Psoas muscle (tissue), 8 donors: ENCODE measurements around the gene LENEP. TPM values are rescaled to one million over a fixed set of nuclear protein-coding genes. Genes with fewer than 3 reads are reported as not detected.
"Not testable (repeated sequence)": the region's sequence is repeated elsewhere in the genome, so short reads cannot be mapped to it uniquely, and the experiment has no call there.

ENCODE experiments used
- ATAC-seq, 4 donors: fragments of 200-7000 bp; cut with Tn5 transposase; one replicate each; pipeline ENCODE4 v1.9.1; 2020; ENCODE audit warnings: moderate library complexity in 3 of 4, mild to moderate bottlenecking in 2 of 4
- DNase-seq, 2 donors: peaks; one replicate each; pipeline ENCODE4 v3.0.0-alpha.2; 2020
- H3K27ac ChIP-seq: fragments of 200-600 bp; one replicate; pipeline ENCODE4 v1.8.0; 2022
- H3K27me3 ChIP-seq, 3 donors: fragments of 200-600 bp in 1 of 3; one replicate each; pipeline versions ENCODE4 v1.6.1 to v1.8.0; 2013 to 2022; ENCODE audit warnings: low read length in 2 of 3, mild to moderate bottlenecking in 2 of 3, moderate library complexity in 1 of 3; ENCODE audit not compliant: insufficient read depth in 3 of 3
- H3K36me3 ChIP-seq, 2 donors: fragments of 200-600 bp in 1 of 2; one replicate each; pipeline versions ENCODE4 v1.6.1 to v1.8.0; 2013 to 2022; ENCODE audit warnings: low read depth in 1 of 2, mild to moderate bottlenecking in 1 of 2, moderate library complexity in 1 of 2; ENCODE audit not compliant: insufficient read depth in 1 of 2
- H3K4me1 ChIP-seq: fragments of 200-600 bp; one replicate; pipeline ENCODE4 v1.8.0; 2022
- H3K4me3 ChIP-seq: fragments of 200-600 bp; one replicate; pipeline ENCODE4 v1.8.0; 2022; ENCODE audit warnings: mild to moderate bottlenecking
- H3K9me3 ChIP-seq: fragments of 200-600 bp; one replicate; pipeline ENCODE4 v1.8.0; 2022
- WGBS, 3 donors: extraction: QIAGEN DNeasy Blood & Tissue Kit; methylation state at CpG; one replicate each; pipeline versions ENCODE4 v1.1.6 to v1.1.7; 2013; 5-methylcytosine and 5-hydroxymethylcytosine counted together
- intact Hi-C, 2 donors: fragments of 100-400 bp; cut with DNase I; formaldehyde crosslinking; loops; one replicate each; pipeline versions ENCODE4 v1.11.0 to v1.14.2; 2022
- polyA plus RNA-seq, 3 donors: library from polyadenylated mRNA; stranded (reverse); fragments of 200-250 nt; gene quantifications; one replicate each; pipeline ENCODE4 v1.2.3, GENCODE V29; 2013
- total RNA-seq, 4 donors: library from RNA; stranded (reverse); fragmentation: NEBNext Ultra II Directional in 2 of 4; extraction: Animal tissue kit (Norgen Biotek cat#: 25700) in 2 of 4; gene quantifications; one replicate each; pipeline versions ENCODE4 v1.2.1 to v1.2.4, GENCODE V29; 2021 to 2023
- TF ChIP-seq, protein P1 (sequence below): fragments of 200-600 bp; IDR thresholded peaks from one replicate; pipeline ENCODE4 v1.8.0; 2022; ENCODE audit warnings: antibody characterized with exemption
- donor health status: healthy with polysubstance abuse.
- donor health status: DM: no; HTN: no; CAD: no; lungs with moderate emphysema.
- donor health status: Bipolar disorder and iron deficiency.
- donor health status: healthy.
- donor health status: DM: yes; HTN: yes; CAD: no.
- donor health status: DM: no; HTN: no; CAD: no.
- donor health status: DM: no; HTN: no; CAD: no.
- donor health status: DM: yes; HTN: yes; CAD: no.

LENEP gene
- total and polyA plus RNA-seq, 7 donors: not detected

DNA sequence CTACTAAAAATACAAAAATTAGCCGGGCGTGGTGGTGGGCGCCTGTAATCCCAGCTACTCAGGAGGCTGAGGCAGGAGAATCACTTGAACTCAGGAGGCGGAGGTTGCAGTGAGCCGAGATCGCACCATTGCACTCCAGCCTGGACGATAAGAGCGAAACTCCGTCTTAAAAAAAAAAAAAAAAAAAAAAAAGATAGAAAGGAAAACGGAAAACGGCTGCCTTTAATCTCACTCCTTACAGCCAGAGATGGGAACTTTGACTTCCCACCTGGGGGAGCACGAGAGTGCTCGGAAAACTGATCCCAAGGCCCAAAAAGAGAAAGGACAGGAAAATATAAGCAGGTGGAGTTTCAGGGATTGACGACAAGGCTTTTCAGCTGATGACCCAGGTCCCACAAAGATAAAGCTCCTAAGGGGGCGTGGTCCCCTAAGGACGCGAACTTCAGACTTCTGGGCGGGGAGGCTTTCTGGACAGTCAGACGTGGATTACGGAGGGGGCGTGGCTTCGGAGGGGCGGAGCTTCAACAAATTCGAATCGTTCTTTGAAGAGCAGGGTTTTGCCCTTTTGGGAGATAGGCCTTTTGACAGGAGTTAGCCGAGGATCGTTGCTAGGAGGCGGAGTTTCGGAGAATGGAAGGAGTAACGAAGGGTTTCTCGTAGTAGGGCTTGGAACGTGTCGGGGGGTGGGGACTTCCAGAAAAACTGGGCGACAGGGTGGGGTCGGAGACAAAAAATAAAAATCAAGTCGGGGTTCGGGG is 19.9 kb upstream of the LENEP start:
- ATAC-seq: peak; percentile 62 to 72 (median 65)

DNA sequence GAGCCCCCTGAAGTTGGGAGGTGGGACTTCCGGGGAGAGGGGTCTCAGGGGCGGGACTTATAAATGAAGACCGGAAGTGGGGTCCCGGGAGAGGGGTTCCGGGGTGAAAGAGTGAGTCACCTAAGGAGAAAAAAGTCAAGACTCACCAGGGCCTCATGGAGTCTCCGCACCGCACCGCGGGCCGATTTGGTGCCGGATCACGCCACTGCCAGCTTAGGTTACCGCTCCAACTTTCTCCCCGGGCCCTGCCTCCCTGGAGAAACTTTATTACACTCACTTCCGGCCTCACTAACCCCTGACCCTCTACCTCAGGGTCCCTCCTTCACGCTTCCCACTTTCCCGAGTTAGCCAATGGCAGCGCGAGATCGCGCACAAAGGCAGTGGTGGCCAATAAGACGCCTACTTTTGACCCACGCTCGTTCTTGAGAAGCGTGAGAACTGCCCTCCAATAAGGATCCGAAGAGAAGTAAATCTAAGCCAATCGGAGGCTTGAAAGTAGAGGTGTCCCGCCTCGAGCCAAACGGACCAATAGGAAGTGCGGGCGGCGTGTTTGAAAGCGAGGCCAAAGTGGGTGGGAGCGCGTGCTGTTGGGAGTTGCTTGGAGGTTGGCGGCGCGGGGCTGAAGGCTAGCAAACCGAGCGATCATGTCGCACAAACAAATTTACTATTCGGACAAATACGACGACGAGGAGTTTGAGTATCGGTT is 19.1 kb upstream of the LENEP start, which contains the start of gene CKS1B:
Gene CKS1B, plus strand, starts transcription at position 580 of the 706 bp plus-strand sequence. Its CDS starts 65 bp downstream, at position 645.
- Histone ChIP-seq H3K27ac (peak within 1 kb of the TSS; percentile 99), H3K9me3 (no peaks in the 10 kb centered on the region), H3K4me3 (peak within 1 kb of the TSS; percentile 84), H3K36me3 (peaks cover 0 to 11% of the 10 kb centered on the region in 2 donors), H3K27me3 (no peaks in the 10 kb centered on the region), H3K4me1 (peaks cover 49% of the 10 kb centered on the region)
- peak; percentile 86 to 89 (median 86) for ATAC-seq
- TF ChIP-seq, protein P1, sequence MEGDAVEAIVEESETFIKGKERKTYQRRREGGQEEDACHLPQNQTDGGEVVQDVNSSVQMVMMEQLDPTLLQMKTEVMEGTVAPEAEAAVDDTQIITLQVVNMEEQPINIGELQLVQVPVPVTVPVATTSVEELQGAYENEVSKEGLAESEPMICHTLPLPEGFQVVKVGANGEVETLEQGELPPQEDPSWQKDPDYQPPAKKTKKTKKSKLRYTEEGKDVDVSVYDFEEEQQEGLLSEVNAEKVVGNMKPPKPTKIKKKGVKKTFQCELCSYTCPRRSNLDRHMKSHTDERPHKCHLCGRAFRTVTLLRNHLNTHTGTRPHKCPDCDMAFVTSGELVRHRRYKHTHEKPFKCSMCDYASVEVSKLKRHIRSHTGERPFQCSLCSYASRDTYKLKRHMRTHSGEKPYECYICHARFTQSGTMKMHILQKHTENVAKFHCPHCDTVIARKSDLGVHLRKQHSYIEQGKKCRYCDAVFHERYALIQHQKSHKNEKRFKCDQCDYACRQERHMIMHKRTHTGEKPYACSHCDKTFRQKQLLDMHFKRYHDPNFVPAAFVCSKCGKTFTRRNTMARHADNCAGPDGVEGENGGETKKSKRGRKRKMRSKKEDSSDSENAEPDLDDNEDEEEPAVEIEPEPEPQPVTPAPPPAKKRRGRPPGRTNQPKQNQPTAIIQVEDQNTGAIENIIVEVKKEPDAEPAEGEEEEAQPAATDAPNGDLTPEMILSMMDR: no peak
- 0% methylated on average over 47 of the region's 47 CpGs for WGBS, 3 donors
- peak; percentile 97 to 98 for DNase-seq
- intact Hi-C loops: loop anchor here (2.0 to 5.0 kb wide), 3 partner anchors 29 to 108 kb away; partner anchors contain the start of gene ZBTB7B (in 1 of the 2)

More for the DNA sequence above, 19.9 kb upstream of the LENEP start:
- H3K4me1 ChIP-seq: peaks cover 49% of the 10 kb centered on the region
- no peaks in the 10 kb centered on the region for H3K27me3 ChIP-seq
- WGBS, 3 donors: 3 to 9% (median 6%) methylated on average over 31 to 37 of the region's 37 CpGs
- intact Hi-C loops: loop anchor here (2.0 to 5.0 kb wide), 3 partner anchors 29 to 109 kb away; partner anchors contain the start of gene ZBTB7B (in 1 of the 2)
- H3K4me3 ChIP-seq: peak overlapping the region; percentile 84
- peak overlapping the region; percentile 99 for H3K27ac ChIP-seq
- peak; percentile 98 for DNase-seq
- no peaks in the 10 kb centered on the region for H3K9me3 ChIP-seq
- TF ChIP-seq, protein P1: no peak
- H3K36me3 ChIP-seq: peaks cover 0 to 12% of the 10 kb centered on the region in 2 donors

DNA sequence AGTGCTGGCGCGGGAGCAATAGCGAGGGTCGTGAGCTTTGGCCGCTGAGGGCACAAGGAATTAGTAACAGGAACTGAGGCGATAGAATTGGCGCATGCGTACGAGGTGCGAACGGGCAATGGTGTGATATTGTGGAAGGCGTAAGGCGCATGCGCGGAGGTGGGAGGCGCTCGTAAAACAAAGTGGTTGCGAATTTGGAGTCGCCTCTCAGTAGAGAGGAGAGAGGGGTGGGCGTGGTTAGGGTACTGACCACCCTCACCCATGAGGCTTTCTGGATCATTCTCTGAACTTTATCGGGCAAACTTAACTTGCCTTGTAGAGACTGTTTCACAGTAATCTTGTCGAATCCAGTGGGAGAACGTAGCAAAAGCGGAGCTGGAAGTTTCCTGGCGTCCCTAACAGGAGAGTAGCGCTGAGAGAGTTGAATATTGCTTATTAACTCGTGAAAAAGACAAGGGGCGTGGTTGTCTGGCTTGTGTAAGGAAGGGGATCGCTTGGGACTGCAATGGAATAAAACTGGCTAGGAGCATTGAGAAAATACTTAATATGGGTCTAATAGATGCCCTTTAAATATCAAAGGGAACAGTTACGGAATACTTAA is 18.5 kb upstream of the LENEP start:
- H3K36me3 ChIP-seq: peaks cover 3 to 11% of the 10 kb centered on the region in 2 donors
- peak; percentile 33 to 54 (median 42) for ATAC-seq
- H3K4me3 ChIP-seq: peak overlapping the region; percentile 84
- H3K27me3 ChIP-seq: no peaks in the 10 kb centered on the region
- H3K4me1 ChIP-seq: peaks cover 45% of the 10 kb centered on the region
- no peaks in the 10 kb centered on the region for H3K9me3 ChIP-seq
- peak; percentile 95 to 96 for DNase-seq
- intact Hi-C loops: loop anchor here (2.0 to 5.0 kb wide), 3 partner anchors 28 to 107 kb away; partner anchors contain the start of gene ZBTB7B (in 1 of the 2)
- TF ChIP-seq, protein P1: no peak
- H3K27ac ChIP-seq: peak overlapping the region; percentile 99
- 0 to 1% (median 0%) methylated on average over 30 of the region's 30 CpGs for WGBS, 3 donors

DNA sequence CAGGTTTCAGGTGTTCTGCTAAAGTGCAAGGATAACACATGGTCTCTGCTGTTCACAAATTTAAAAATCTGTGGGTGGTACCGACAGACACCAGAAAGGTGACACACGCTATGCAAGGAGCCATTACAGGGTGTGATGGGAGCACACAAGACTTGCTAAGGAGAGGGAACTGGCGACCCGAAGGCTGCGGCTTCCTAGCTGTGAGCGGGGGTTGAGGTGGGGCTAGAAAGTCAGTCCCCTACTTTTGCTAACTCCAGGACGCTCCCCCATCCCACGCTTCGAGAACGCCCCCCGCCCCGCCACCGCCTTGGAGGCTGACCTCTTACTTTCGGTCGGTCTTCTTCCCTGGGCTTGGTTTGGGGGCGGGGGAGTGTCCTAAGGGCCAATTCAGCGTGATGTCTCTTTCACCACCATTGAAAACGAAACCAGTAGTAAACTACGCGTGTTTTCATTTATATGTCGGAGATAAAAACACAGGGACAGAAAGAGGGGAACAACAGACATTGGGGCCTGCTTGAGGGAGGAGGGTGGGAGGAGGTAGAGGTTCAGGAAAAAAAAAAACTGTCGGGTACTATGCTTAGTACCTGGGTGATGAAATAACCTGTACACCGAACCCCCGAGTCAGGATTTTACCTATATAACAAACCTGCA is 17.9 kb upstream of the LENEP start:
- peaks cover 39% of the 10 kb centered on the region for H3K4me1 ChIP-seq
- no peaks in the 10 kb centered on the region for H3K27me3 ChIP-seq
- peak overlapping the region; percentile 84 for H3K4me3 ChIP-seq
- intact Hi-C loops: loop anchor here in 1 of 2 donors (2.0 kb wide), 1 partner anchor 27 kb away; the partner anchor contains the start of gene ZBTB7B
- H3K27ac ChIP-seq: peak overlapping the region; percentile 99
- peaks cover 3 to 11% of the 10 kb centered on the region in 2 donors for H3K36me3 ChIP-seq
- ATAC-seq: no peak
- 0 to 1% (median 1%) methylated on average over 24 of the region's 24 CpGs for WGBS, 3 donors
- peak; percentile 58 to 63 for DNase-seq
- TF ChIP-seq, protein P1: no peak
- H3K9me3 ChIP-seq: no peaks in the 10 kb centered on the region

DNA sequence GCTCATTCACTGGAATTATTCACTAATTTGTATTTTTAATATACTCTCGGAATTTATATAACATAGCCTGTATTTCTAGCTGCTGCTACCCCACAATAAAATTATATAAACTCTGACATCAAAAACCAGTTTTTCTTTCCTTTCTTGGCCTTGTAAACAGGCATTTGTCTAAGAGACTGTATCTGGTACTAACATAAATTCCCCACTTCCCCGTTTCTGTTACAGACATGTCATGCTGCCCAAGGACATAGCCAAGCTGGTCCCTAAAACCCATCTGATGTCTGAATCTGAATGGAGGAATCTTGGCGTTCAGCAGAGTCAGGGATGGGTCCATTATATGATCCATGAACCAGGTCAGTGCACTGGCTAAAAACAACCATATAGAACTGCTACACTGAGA is 15.6 kb upstream of the LENEP start:
- H3K4me3 ChIP-seq, DNase-seq, H3K9me3 ChIP-seq, H3K27me3 ChIP-seq, H3K27ac ChIP-seq, ATAC-seq, intact Hi-C loops: not testable (repeated sequence)
- peaks cover 3 to 11% of the 10 kb centered on the region in 2 donors for H3K36me3 ChIP-seq
- 70 to 81% (median 75%) methylated on average over 3 of the region's 3 CpGs for WGBS, 3 donors
- peaks cover 25% of the 10 kb centered on the region for H3K4me1 ChIP-seq
